ENCODE data around the gene MYO1E.

GRCh38 chr15:59271595-59272201 lies 101.0 kb downstream of the MYO1E start:
- TF ChIP-seq CTCF (conservative IDR thresholded peaks at IDR 0.05; ENCODE audit: low read depth, low read length) (no peak), EZH2 (IDR thresholded peaks at IDR 0.05; ENCODE audit: low read length, unreplicated experiment) (no peak)
